RKO (cell line): ENCODE results near the gene NATD1.
"Not testable (repeated sequence)": the region's sequence is repeated elsewhere in the genome, so short reads cannot be mapped to it uniquely, and the experiment has no call there.

Experiments used
- DNase-seq: peaks from one replicate; pipeline ENCODE4 v3.0.0-alpha.2; 2016; ENCODE audit warnings: low spot score

Gene NATD1

GRCh38 chr17:21247552-21248258, 5.5 kb downstream of the NATD1 start:
- no peak for DNase-seq

- DNase-seq = no peak
Measured at GRCh38 chr17:21246698-21247097, 6.5 kb downstream of the NATD1 start.

- no peak for DNase-seq
Measured at GRCh38 chr17:21245639-21246084, 7.5 kb downstream of the NATD1 start.

- DNase-seq = no peak
Measured at GRCh38 chr17:21243516-21244303, 9.5 kb downstream of the NATD1 start.

GRCh38 chr17:21242780-21243515, 10.3 kb downstream of the NATD1 start:
- DNase-seq = no peak

- no peak for DNase-seq
Measured at GRCh38 chr17:21242026-21242697, 11.0 kb downstream of the NATD1 start.

GRCh38 chr17:21241564-21241963, 11.6 kb downstream of the NATD1 start:
- no peak for DNase-seq

- no peak for DNase-seq
Measured at GRCh38 chr17:21240369-21241055, 12.7 kb downstream of the NATD1 start.

GRCh38 chr17:21239680-21240368, 13.4 kb downstream of the NATD1 start:
- DNase-seq = peak; percentile 58

- DNase-seq = no peak
Measured at GRCh38 chr17:21235921-21236320, 17.3 kb downstream of the NATD1 start.

GRCh38 chr17:21233581-21234347, 19.4 kb downstream of the NATD1 start:
- peak; percentile 30 for DNase-seq

- DNase-seq = no peak
Measured at GRCh38 chr17:21232033-21232749, 21.0 kb downstream of the NATD1 start.

- no peak for DNase-seq
Measured at GRCh38 chr17:21231533-21231932, 21.7 kb downstream of the NATD1 start.

GRCh38 chr17:21228845-21229244, 24.4 kb downstream of the NATD1 start:
- no peak for DNase-seq

- DNase-seq = no peak
Measured at GRCh38 chr17:21228111-21228510, 25.1 kb downstream of the NATD1 start.

GRCh38 chr17:21227277-21227676, 25.9 kb downstream of the NATD1 start:
- DNase-seq = not testable (repeated sequence)

GRCh38 chr17:21223086-21223485, 30.1 kb downstream of the NATD1 start:
- no peak for DNase-seq

- DNase-seq = no peak
Measured at GRCh38 chr17:21218831-21219380, 34.3 kb downstream of the NATD1 start.

GRCh38 chr17:21218101-21218500, 35.1 kb downstream of the NATD1 start:
- peak; percentile 31 for DNase-seq
